ENCODE measurements around the gene TAS1R2.

TAS1R2 gene

DNA sequence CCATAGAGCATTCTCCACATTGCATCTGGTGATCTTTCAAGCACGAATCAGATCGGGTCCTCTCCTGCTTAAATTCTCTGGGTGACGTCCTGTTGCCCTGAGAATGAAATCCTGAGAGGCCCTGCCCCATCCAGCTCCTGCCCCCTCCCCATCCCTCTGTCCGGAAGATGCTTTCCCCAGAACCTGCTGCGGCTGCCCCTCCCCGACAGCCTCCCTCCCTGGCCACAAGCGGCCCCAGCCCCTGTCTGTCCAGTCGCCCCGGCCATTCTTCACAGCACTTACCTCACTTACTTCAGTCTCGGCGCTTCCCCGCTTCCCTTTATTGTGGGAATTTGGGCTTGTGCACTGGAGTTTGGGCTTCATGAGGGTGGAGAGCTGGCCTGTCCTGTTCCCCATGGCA lies 40.3 kb downstream of the TAS1R2 start:
- no peak for DNase-seq

- no peak for DNase-seq
These were observed 41.5 kb downstream of the TAS1R2 start for GRCh38 chr1:18817795-18818435.

DNA sequence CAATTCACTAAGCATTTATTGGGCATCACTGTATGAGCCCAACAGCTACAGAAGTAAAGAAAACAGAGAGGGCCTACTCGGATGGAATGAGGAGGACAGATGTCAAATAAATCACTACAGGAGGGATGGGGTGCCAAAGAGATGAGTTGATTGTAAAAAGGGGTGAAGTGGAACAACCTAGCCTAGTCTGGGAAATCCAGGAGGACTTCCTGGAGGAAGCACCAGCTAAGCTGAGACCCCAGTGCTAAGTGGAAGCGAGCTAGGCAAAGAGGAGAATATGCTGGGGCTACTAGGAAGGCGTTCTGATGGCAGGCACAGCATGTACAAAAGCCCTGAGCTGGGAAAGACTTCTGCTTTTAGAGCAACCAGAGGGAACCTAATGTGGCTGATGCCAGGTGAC lies 42.1 kb downstream of the TAS1R2 start:
- DNase-seq = no peak

GRCh38 chr1:18816808-18817207 lies 42.7 kb downstream of the TAS1R2 start:
- DNase-seq = no peak

GRCh38 chr1:18814874-18815531 lies 44.5 kb downstream of the TAS1R2 start:
- DNase-seq = no peak

DNA sequence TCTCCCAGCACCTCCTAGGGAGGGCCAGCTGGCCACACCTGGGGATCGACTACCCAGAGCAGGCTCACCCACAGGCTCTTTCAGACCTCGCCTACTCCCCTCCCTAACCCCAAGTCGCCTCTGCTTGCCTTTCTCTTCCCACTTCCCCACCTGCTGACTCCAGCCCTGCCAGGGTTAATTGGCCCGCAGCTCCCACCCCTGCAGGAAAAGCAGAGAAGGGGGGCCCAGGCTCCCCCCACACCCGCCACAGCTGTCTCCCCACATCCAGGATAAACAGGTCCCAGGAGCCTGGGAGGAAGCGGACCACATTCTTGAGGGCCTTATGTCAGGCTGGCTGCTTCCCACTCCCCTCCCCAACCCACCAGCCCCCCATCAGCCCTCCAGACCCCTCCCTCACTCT lies 45.0 kb downstream of the TAS1R2 start:
- DNase-seq = no peak

DNA sequence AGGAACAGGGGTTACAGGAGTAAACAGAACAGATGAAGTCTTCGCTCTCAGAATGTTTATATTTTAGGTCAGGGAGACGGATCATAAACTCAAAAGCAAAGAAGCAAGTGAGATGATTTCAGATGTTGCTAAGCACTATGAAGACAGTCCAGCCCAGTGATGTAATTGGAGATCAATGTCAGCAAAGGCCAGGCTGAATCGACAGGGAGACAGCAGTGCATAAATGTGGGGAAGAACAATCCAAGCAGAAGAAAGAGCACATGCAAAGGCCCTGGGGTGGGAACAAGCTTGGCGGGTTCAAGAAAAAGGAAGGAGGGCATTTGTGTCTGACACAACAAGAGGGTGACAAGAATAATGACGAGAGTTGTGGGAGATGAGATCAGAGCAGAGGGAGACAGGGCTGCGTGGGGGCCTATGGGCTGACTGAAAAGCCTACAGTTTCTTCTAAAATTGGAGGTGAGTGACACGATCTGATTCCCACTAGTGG lies 47.0 kb downstream of the TAS1R2 start:
- no peak for DNase-seq

DNA sequence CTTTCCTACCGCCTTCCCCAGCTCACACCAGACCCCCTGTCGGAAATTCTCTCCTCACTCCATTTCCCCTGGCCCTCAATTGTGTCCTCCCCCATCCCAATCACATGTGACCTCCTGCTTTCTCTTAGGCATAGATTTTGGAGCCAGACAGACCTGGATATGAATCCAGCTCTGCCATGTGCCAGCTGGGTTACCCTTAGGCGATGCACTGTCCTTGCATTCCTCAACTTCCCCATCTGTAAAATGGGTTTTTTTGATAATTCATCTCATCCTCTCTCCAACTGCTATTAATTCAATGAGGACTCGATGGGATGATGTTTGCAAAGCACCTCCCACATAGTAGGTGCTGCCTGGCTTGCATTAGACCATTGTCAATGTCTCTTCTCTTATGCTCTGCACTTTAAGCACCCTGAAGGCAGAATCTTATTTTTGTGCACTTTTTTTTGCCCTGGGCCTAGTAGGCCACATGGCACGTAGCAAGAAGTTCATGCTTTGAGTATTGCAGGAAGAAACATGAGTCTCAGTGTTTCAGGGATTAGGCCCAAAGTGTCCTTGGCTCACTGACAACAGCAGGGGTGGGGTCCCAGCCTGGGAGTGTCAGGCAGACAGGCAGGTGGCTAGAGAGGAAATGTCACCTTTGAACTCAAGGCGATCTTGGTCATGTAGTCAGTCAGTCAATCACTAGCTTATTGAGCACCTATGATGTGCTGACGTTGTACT lies 47.6 kb downstream of the TAS1R2 start:
- DNase-seq = no peak

DNA sequence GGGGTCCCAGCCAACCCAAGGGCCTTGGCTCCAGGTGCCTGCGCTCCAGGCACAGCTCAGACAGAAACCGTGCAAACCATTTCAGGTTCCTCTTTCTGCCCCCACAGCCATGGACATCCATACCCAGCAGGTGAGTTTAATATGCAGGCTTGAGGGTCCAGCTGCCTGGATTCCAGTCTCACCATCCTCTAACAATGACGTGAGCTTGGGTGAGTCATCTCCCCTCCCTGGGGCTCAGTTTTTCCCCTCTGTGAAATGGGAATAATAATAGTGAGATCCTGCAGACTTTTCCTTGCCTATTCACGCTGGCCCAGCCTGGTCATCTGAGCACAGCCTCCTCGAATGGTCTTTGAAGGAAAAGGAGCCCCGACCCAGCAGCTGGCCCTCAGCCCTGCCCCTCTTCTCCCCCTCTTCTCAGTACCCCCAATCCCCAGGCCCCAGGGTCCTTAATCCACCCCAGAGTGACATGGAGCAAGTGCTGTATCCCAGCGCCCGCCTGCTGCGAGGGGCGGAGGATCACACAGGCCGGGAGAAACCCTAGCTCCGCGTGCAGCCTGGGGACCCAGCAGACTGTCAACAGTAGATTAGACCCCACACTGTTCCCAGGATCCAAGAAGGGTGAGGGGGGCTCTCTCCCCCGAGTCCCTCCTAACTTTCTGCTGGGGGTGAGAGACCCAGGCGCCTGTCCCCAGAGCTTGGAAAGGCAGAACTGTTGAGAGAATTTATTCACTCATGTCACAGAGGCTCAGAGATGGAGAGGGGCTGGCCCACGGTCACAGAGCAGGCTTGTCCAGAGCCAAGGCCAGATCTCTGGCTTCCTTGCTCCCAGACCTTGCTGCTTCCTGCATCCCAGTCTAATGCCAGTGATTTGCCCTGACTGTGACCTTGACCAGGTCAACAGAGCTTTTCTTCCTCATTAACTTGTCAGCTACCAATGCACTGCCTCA lies 49.2 kb downstream of the TAS1R2 start:
- no peak for DNase-seq

DNA sequence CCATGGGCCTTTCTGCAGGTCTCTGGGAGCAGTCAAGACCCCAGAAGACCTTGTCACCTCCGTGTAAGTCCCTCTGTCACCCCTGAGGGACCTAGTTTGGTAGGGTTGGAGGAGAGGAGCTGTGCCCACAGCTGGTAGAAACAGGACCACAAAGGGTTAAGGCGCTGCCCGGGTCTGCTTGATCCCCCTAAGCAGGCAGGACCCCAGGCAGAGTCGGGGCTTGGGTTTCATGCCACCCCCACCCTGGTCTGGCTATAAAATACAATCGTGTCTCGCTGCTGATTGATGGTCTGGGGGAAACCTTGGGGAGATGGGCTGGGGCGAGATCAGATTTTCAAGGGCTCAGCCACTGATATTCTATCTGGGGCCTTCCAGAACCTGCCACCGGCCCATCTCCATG lies 50.9 kb downstream of the TAS1R2 start:
- no peak for DNase-seq

GRCh38 chr1:18807334-18808063 lies 52.0 kb downstream of the TAS1R2 start:
- no peak for DNase-seq

DNA sequence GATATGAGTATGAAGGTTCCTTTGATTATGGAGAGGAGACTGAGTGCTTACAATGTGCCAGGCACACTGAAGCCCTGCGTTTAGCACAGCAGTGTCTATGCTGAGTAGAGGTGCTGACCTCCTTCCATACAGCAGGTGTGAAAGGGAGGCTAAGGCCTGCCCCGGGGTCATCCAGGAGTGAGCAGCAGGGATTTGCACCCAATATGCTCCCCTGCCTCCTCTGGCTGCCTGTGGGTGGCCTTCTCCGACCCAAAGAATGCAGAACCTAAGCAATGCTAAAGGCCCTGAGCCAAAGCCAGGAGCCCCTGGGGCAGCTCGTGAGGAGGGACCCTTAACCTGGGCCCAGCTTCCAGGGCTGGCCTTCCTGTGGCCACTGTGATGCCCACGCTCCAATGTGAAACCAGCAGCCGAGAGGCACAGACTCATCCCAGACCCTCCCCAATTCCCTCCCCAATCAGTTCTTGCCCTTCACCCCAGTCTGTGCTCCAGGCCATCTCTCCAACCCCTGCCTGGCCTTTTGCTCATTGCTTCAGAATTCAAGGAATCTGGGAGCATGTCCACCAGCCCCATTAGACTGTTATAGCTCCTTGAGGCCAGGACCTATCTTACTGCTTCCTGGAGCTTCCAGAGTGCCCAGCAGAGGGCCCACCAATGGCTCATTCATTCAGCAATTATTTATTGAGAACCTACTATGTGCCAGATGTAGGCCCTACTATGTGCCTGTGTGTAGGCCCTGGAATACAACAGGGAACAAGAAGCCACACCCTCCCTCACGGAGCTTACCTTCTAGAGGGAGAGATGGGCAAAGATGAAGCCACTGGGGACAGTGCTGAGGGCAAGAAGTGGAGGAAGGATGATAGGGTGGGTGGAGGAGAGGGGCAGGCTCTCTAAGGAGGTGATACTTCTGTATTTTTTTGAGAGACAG lies 53.3 kb downstream of the TAS1R2 start:
- no peak for DNase-seq

DNA sequence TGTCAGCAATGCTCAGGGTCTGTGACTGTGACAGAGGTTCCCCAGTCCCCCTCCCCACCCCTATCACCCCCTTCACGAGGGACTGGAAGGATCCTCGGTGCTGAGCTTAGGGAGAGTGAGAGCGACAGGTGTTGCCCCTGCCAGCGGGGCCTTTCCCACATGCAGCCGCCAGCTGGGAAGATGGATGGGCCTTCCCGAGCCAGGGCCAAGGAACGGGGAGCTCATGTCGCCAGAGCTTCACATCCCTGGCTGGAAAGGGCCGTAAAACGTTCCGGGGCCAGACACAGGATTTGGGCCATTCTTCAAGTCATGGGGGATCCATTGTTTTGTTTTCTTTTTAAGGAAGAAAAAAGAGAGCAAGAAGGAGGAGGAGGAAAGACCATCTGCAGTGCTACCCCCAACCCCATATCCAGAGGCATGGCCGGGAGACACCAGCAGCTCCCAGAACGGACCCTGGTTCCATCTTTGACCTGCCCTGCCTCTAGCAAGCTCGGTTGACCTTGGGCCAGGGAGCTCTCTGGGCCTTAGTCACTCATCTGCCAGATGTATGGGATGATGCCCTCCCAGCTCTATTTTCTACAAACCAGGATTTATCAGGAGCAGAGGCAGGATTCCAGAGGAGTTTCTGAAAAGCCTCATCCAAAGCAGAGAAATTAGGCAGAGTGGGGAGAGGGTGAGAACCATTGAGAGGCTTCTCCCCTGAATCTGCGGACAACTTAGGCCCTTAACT lies 54.1 kb downstream of the TAS1R2 start:
- DNase-seq = no peak

GRCh38 chr1:18803851-18804250 lies 55.6 kb downstream of the TAS1R2 start:
- no peak for DNase-seq

DNA sequence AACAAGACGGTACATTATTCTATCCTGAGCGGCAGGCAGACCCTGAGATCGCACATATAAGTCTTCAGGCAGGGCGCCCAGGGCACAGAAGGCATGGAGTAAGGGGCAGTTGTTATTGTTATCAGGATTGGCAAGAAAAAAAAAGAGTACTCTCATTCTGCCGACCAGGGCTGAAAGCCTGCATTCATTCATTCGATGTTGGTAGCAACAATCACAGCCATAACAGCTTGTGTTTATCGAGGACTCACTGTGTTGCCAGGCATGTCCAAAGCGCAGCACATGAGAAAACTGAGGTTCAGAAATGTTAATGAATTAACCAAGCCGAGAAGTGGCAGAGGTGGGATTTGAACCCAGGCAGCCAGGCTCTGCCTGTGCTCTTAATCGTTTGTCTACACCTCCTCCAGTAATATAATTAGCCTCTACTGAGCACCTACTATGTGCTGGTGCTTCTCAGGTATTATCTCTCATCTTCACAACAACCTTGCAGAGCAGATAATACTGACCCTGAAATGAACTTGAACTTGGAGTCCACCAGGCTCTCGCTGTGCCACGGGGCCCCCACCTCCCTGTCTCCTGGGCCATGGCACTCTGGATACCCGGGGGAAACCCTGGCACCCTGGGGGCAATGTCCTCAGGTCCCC lies 56.2 kb downstream of the TAS1R2 start:
- DNase-seq = no peak

- no peak for DNase-seq
These were observed 57.2 kb downstream of the TAS1R2 start for GRCh38 chr1:18802231-18802630.

DNA sequence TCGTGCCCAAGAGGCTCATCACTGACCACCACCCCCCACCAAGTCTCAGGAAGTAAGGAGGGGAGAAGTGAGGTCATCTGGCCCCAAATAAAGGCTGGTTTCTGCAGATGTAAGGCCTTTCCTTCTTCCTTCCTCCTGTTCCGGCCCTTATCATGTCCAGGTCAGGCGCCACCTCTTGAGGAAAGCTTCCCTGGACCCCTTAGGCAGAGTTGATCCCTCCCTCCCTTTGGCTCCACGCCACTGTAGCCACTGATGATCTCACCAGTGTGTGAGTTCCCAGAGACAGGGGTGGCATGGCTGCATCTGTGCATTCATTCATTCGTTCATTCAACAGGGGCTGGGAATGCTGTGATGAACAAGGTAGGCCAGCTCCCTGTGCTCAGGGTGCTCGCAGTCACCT lies 59.2 kb downstream of the TAS1R2 start:
- DNase-seq = no peak

DNA sequence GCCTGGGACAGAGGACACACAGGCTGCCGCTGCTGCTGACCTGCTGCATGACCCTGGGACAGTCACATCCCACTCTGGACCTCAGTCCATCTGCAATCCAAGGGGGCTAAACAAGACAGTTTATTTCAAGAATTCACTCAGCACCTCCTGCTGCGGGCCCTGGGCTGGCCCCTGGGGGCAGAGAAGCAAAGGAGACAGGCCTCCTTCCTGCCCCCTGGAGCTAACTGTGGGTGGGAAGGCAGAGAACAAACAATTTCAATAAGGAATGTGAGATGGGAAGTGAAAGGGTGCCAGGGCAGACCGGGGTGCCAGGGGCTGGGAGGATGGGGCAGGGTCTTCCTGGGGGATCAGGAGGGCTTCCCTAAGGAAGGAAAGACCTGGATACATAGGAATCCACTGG lies 60.0 kb downstream of the TAS1R2 start:
- no peak for DNase-seq

GRCh38 chr1:18798946-18799345 lies 60.5 kb downstream of the TAS1R2 start:
- no peak for DNase-seq

DNA sequence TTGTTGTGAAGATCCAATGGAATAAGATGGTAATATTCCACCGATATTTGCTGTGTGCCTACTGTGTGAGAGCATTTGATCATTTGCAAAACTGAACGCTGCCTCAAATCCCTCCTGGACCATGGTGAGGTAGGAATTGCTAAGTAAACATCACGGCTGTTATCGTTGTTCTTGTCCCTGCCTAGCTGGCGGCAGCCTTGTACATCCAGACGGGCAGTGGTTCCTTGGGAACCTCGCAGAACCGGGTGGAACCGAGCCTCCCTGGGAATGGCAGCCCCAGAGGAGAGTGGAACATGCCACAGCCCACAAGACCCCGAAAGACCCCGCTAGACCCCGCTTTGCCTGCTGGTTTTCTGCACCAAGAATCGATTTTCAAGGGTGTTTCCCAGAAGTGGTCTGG lies 60.9 kb downstream of the TAS1R2 start:
- DNase-seq = no peak

Measured in stimulated activated naive CD4-positive, alpha-beta T cell treated with Interleukin-2 at 50 U/mL for 16 hours (primary cell).